MM.1S (cell line): ENCODE measurements around the gene OXER1.

Experiments
- EZH2 ChIP-seq: fragments of 300-600 bp; sonication (generic); optimal IDR thresholded peaks from 2 replicates; pipeline ENCODE3; 2017; ENCODE audit warnings: low read depth, mild to moderate bottlenecking, antibody characterized with exemption, low read length, mixed read lengths
- EZH2phosphoT487 ChIP-seq: fragments of 300-600 bp; sonication (generic); IDR thresholded peaks from 2 replicates; pipeline ENCODE4 v1.6.1; 2018; ENCODE audit warnings: antibody characterized with exemption, low read length
- TF ChIP-seq, protein P1 (sequence below): fragments of 300-600 bp; sonication (generic); IDR thresholded peaks from 2 replicates; pipeline ENCODE4 v1.5.1; 2016; ENCODE audit warnings: antibody characterized with exemption, low read length, mixed read lengths

DNA sequence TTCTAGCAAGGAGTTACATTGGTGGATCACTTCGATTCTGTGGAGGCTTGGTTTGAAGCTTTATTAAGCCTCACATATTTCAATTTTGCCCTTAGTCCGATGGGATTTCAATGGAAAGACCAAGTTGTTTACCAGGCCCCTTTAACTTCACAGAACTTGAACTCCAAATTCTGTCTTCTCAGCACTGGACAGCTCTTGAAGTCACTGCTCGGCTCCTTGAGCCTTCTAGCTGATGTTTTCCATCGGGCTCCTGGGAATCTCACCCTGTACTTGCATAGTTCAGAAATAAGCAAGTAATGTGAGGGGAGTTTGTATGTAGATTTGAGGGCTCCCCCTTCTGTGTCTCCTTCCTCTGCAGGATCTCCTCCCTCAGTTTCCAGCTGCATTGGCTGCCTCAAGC, 15.1 kb downstream of the OXER1 start:
- TF ChIP-seq, protein P1, sequence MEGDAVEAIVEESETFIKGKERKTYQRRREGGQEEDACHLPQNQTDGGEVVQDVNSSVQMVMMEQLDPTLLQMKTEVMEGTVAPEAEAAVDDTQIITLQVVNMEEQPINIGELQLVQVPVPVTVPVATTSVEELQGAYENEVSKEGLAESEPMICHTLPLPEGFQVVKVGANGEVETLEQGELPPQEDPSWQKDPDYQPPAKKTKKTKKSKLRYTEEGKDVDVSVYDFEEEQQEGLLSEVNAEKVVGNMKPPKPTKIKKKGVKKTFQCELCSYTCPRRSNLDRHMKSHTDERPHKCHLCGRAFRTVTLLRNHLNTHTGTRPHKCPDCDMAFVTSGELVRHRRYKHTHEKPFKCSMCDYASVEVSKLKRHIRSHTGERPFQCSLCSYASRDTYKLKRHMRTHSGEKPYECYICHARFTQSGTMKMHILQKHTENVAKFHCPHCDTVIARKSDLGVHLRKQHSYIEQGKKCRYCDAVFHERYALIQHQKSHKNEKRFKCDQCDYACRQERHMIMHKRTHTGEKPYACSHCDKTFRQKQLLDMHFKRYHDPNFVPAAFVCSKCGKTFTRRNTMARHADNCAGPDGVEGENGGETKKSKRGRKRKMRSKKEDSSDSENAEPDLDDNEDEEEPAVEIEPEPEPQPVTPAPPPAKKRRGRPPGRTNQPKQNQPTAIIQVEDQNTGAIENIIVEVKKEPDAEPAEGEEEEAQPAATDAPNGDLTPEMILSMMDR: no peak
- TF ChIP-seq EZH2: no peak
- TF ChIP-seq EZH2phosphoT487: no peak
